HG03045 (cell line): ENCODE results near the gene RAB5B.

Source experiments
- ATAC-seq: cut with Tn5 transposase; IDR thresholded peaks from one replicate; pipeline ENCODE4 v1.9.1; 2021; ENCODE audit warnings: mild to moderate bottlenecking, moderate library complexity; ENCODE audit not compliant: unreplicated experiment

Gene RAB5B

GRCh38 chr12:55973599-55974307 is at the start of gene RAB5B:
Gene RAB5B (plus strand): TSS chr12:55974078. CDS start chr12:55986961, 12,883 bp downstream.
- peak; percentile 94 for ATAC-seq

- ATAC-seq: no peak
Observed at GRCh38 chr12:55925371-55925770, 48.5 kb upstream of the RAB5B start.

- ATAC-seq: no peak
Observed at GRCh38 chr12:55925870-55926737, 47.8 kb upstream of the RAB5B start.

DNA sequence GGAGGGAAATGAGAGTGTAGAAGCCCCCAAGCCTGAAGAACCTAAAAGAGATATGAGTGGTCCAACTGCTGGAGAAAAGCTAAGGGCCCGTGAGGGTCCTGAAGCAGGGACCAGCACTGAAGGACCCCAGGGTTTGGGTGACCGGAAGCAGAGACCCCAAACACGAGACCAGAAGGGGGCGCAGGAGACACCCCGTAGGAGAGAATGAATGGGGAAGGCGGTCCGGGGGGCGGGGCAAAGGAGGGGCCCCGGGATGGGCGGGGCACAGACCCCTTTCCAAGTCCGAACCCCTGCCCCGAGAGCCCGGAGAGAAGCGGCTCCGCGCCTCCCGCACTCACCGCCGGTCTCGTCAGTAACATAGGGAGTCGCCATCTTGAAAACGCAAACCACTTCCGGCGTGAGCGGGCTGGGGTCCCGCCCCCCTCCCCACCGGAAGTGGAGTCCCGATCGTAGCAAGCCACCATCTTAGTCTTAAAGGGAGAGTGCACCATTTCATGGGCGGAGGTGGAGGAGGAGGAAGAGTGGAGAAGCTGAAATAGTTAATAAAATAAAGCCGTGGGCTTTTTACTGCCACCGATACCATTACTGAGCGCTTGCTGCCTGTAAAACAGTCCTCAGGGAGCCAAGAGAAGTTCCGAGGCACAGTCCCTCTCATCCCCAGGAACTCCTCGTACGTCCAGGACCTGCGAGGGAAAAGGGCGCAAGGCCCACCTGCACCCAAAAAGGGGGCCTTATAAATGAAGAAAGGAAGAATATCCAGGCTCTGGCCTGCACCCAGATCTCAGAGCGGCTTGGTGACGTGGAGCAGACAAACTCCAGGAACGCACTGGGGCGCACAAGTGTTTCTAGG is 46.9 kb upstream of the RAB5B start:
- peak; percentile 57 for ATAC-seq

GRCh38 chr12:55927588-55928502 is 46.0 kb upstream of the RAB5B start, which contains the start of gene PYM1:
Gene PYM1 (minus strand): TSS chr12:55927894. CDS start chr12:55927761, 133 bp downstream.
- peak; percentile 39 for ATAC-seq

GRCh38 chr12:55929306-55929791 is 44.5 kb upstream of the RAB5B start:
- no peak for ATAC-seq

- no peak for ATAC-seq
Observed at GRCh38 chr12:55930771-55931316, 43.0 kb upstream of the RAB5B start, which contains the start of gene DGKA. Gene DGKA (plus strand): TSS chr12:55931162. CDS start chr12:55936504, 5,342 bp downstream.

- ATAC-seq: no peak
Observed at GRCh38 chr12:55931317-55931779, 42.5 kb upstream of the RAB5B start.

DNA sequence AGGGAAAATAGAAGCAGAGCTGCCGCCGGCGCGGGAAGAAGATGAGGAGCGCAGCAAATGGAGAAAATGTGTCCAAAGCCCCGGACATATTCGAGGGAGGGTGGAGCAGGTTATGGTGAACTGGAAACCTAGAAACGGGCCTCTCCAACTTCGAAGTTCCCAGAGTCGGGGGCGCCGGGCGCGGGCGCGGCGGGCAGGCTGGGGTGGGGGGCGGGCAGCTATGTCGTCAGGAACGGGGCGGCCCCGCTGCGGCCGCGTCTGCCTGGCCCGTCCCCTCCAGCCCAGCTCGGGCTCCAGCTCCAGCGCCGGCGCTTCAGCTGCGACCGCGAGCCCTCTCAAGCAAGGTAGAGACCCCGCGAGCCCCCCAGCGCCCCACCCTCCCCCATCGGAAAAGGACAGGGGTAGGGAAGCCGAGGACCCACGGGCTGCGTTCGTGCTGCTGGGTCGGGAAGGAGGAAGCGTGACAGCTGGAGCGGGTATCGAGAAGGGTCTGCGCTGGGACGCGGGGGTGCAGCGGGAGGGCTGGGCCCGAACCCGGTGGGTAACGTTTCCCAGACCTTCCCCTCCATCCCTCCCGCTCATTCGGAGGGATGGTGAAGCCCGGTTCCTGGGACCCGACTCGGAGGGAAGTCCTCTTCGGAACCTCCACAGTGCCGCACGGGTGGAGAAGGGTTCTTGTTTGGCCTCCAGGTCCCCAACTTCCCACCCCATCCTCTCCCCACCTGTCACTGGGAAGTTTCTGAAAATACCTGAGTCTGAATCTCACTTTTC is 41.9 kb upstream of the RAB5B start:
- no peak for ATAC-seq

DNA sequence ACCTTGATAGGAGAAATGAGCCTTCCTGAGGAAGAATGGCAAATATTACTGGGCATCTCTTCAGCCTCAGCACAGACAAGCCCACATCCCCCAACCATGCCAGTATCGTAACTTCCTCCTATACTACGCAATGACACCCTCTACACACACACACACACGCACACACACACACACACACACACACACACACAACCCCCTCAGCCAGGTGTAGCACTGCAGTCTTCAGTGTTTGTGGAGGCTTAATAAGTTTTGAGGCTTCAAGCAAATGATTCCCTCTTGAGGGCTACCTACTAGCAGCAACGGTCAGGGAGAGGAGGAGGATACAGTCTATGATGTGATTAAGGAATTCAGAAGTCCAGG is 41.3 kb upstream of the RAB5B start:
- ATAC-seq: no peak

- ATAC-seq: no peak
Observed at GRCh38 chr12:55933169-55933798, 40.6 kb upstream of the RAB5B start.

GRCh38 chr12:55933799-55934742 is 39.8 kb upstream of the RAB5B start:
- ATAC-seq: no peak

GRCh38 chr12:55934773-55935172 is 39.1 kb upstream of the RAB5B start:
- ATAC-seq: no peak

DNA sequence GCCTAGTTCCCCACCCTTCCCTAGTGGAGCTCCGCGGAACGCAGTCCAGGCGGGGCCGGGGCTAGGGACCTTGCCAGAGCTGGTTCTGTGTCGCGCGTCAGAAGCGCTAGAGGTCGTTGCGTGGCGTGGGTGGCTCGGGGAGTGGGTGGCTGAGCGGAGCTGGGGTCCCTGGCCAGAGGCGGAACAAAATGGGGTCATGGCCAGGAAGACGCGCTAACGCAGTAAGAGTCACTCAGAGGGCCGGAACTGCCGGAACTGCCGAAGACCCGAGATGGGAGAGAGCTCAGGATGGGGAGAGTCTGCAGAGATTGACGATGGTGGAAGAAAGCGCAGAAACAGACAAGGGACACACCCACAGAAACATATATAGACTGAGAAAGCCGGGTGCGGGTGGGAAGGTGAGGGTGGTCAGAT is 38.1 kb upstream of the RAB5B start:
- no peak for ATAC-seq

DNA sequence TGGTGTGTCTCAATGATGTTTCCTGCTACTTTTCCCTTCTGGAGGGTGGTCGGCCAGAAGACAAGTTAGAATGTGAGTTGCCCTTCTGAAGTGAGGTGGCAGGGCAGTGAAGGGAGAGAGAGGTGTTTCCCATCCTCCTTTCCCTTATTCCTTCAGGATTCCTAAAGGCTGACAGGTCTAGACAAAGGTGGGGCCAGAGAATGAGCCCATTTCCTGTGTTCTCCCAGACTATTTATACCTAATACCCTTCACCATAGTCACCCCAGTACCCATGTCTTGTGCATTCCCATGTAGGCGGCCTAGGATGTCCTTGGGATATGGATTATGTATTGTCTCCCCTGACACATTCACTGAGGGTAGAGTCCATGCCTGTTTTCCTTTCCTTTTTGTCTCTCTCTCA is 35.9 kb upstream of the RAB5B start:
- ATAC-seq: no peak

GRCh38 chr12:55938826-55939501 is 34.9 kb upstream of the RAB5B start:
- ATAC-seq: no peak
